HL-60 (cell line): ENCODE data around the gene RFXANK.

ENCODE experiments used
- POLR2AphosphoS5 ChIP-seq: IDR thresholded peaks from 2 replicates; pipeline ENCODE4 v1.6.1; 2012; ENCODE audit warnings: low read depth
- TF ChIP-seq, protein P1 (sequence below): IDR thresholded peaks from one replicate; pipeline ENCODE4 v1.5.1; 2011; ENCODE audit warnings: low read length, control low read depth, inconsistent platforms; ENCODE audit not compliant: insufficient read depth
- TF ChIP-seq, protein P2 (sequence below): IDR thresholded peaks from 2 replicates; pipeline ENCODE4 v1.6.1; 2012; ENCODE audit warnings: low read depth; ENCODE audit not compliant: insufficient replicate concordance

DNA sequence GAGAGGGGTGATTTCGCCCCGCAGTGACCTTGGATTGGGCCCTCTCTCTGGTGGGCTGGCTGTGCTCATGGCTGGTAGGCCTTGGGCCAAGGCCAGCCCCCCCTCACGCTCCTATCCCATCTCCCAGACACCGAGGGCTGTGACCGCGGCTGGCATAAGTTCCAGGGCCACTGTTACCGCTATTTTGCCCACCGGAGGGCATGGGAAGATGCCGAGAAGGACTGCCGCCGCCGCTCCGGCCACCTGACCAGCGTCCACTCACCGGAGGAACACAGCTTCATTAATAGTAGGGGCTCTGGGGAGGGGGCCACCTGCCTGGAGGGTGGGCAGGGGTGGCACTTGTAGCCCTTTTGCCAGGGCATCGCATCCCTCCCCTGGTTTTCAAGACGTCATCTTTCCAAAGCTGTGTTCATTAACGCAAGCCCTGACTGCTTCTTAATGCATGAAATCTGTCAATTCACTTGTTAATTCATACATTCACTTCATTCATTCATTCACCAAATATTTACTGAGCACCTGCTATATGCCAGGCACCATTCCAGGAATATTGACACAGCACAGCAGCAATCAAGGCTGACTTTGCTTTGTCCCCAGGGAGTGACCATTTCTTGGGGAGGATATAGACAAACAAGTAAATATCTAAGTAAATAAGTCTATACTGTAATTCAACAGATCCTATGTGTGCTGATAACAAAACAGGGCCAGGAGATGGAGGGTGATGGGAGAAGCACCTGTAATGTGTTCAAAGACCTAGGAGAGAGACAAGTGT, 46.3 kb downstream of the RFXANK start:
- TF ChIP-seq POLR2AphosphoS5, result no peak
- TF ChIP-seq, protein P1, sequence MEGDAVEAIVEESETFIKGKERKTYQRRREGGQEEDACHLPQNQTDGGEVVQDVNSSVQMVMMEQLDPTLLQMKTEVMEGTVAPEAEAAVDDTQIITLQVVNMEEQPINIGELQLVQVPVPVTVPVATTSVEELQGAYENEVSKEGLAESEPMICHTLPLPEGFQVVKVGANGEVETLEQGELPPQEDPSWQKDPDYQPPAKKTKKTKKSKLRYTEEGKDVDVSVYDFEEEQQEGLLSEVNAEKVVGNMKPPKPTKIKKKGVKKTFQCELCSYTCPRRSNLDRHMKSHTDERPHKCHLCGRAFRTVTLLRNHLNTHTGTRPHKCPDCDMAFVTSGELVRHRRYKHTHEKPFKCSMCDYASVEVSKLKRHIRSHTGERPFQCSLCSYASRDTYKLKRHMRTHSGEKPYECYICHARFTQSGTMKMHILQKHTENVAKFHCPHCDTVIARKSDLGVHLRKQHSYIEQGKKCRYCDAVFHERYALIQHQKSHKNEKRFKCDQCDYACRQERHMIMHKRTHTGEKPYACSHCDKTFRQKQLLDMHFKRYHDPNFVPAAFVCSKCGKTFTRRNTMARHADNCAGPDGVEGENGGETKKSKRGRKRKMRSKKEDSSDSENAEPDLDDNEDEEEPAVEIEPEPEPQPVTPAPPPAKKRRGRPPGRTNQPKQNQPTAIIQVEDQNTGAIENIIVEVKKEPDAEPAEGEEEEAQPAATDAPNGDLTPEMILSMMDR, result no peak
- TF ChIP-seq, protein P2, sequence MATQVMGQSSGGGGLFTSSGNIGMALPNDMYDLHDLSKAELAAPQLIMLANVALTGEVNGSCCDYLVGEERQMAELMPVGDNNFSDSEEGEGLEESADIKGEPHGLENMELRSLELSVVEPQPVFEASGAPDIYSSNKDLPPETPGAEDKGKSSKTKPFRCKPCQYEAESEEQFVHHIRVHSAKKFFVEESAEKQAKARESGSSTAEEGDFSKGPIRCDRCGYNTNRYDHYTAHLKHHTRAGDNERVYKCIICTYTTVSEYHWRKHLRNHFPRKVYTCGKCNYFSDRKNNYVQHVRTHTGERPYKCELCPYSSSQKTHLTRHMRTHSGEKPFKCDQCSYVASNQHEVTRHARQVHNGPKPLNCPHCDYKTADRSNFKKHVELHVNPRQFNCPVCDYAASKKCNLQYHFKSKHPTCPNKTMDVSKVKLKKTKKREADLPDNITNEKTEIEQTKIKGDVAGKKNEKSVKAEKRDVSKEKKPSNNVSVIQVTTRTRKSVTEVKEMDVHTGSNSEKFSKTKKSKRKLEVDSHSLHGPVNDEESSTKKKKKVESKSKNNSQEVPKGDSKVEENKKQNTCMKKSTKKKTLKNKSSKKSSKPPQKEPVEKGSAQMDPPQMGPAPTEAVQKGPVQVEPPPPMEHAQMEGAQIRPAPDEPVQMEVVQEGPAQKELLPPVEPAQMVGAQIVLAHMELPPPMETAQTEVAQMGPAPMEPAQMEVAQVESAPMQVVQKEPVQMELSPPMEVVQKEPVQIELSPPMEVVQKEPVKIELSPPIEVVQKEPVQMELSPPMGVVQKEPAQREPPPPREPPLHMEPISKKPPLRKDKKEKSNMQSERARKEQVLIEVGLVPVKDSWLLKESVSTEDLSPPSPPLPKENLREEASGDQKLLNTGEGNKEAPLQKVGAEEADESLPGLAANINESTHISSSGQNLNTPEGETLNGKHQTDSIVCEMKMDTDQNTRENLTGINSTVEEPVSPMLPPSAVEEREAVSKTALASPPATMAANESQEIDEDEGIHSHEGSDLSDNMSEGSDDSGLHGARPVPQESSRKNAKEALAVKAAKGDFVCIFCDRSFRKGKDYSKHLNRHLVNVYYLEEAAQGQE, result no peak
